Subcutaneous adipose tissue (tissue), 4 donors: ENCODE results near the gene TOGARAM2. TPM values are rescaled to one million over a fixed set of nuclear protein-coding genes. Genes with fewer than 3 reads are reported as not detected.

ENCODE experiments used
- total RNA-seq, 4 donors: library from RNA; depleted of rRNA; stranded (reverse); fragments of >200 nt; gene quantifications; one replicate each; pipeline ENCODE4 v1.1.0, GENCODE V29; 2016
- TF ChIP-seq, protein P1 (sequence below): fragments of 450-650 bp; IDR thresholded peaks from one replicate; pipeline ENCODE4 v1.5.1; 2016; ENCODE audit warnings: low read depth, mild to moderate bottlenecking, control low read depth, antibody characterized with exemption, moderate library complexity

Gene TOGARAM2
- total RNA-seq, 4 donors from 2014 or later, result 0.16 to 3.5 (median 2.0) TPM

DNA sequence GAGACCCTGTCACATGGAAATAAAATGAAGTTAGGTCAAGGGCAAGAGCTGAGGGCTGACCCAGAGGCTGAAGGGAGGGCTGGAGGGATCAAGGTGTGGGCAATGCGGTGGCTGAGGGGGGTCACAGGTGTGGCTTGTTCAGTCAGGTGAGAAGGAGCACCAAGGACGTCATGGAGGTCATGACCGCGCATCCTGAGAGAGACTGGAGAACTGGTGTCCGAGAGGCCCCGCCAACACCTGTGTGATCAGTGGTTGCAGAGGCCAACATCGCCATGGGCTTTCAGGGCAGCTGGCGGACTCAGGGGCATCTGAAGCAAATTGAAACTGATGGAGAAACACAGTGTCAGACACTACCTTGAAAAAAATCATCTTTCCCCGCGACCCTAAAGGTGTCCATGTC lies 13.0 kb downstream of the TOGARAM2 start:
- TF ChIP-seq, protein P1, sequence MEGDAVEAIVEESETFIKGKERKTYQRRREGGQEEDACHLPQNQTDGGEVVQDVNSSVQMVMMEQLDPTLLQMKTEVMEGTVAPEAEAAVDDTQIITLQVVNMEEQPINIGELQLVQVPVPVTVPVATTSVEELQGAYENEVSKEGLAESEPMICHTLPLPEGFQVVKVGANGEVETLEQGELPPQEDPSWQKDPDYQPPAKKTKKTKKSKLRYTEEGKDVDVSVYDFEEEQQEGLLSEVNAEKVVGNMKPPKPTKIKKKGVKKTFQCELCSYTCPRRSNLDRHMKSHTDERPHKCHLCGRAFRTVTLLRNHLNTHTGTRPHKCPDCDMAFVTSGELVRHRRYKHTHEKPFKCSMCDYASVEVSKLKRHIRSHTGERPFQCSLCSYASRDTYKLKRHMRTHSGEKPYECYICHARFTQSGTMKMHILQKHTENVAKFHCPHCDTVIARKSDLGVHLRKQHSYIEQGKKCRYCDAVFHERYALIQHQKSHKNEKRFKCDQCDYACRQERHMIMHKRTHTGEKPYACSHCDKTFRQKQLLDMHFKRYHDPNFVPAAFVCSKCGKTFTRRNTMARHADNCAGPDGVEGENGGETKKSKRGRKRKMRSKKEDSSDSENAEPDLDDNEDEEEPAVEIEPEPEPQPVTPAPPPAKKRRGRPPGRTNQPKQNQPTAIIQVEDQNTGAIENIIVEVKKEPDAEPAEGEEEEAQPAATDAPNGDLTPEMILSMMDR, result no peak

GRCh38 chr2:28994679-28995078 lies 13.6 kb downstream of the TOGARAM2 start:
- TF ChIP-seq, protein P1, result no peak

DNA sequence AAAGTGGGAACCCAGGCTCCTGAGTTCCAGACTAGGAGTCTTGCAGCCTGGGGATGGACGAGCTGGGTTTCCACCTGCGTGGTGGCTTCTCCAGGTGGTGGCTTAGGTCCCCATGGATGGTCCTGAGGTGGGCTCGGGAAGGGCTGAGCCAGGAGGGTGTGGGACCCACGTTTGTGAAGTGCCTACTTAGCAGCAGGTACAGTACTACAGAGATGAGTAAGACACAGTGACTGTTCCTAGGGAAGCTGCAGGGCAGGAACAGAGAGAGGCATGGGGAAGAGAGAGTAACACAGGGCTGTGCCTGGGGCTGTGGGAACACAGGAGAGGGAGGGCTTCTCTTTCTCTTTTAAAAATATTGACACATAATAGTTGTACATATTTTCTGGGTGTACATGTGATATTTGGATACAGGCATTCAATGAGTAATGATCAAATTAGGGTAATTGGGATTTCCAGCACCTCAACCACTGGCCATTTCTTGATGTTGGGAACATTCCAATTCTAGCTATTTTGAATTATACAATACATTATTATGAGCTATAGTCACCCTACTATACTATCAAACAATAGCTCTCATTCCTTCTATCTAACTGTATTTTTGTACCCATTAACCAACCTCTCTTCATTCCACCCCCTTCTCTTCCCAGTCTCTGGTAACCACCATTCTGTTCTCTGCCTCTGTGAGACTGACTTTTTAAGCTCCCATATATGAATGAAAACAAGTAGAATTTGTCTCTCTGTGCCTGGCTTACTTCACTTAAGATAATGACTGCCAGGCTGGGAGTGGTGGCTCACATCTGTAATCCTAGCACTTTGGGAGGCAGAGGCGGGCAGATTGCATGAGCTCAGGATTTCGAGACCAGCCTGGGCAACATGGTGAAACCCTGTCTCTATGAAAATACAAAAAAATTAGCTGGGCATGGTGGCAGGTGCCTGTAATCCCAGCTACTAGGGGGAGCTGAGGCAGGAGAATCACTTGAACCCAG lies 15.0 kb downstream of the TOGARAM2 start:
- TF ChIP-seq, protein P1, result no peak

DNA sequence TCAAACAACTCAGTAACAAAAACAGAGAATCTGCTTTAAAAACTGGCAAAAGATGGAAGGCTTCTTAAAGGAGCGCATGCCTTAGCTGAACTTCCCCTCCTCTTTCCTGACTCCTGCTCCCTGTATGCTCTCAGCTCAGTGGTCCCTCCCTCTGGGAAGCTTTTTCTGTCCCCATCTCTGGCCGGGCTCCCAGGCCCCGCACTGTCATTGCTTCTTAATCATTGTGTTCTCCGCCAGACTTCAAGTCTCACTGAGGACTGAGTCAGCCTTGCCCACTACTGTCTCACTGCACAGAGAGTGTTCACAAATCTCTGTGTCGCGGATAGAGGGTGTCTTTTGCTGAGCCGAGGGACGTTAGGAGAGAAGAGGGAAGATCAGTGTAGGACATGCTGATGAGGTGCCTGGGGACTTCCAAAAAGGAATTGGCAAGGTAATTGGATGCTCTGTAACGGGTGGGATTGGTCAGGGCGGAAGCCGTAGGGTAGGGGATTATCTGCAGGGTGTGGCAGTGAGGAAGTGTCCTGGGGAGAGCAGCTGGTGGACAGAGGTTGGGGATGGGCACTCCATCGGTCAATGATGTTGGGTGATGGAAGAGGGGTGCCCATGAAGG lies 16.2 kb downstream of the TOGARAM2 start:
- TF ChIP-seq, protein P1, result no peak

DNA sequence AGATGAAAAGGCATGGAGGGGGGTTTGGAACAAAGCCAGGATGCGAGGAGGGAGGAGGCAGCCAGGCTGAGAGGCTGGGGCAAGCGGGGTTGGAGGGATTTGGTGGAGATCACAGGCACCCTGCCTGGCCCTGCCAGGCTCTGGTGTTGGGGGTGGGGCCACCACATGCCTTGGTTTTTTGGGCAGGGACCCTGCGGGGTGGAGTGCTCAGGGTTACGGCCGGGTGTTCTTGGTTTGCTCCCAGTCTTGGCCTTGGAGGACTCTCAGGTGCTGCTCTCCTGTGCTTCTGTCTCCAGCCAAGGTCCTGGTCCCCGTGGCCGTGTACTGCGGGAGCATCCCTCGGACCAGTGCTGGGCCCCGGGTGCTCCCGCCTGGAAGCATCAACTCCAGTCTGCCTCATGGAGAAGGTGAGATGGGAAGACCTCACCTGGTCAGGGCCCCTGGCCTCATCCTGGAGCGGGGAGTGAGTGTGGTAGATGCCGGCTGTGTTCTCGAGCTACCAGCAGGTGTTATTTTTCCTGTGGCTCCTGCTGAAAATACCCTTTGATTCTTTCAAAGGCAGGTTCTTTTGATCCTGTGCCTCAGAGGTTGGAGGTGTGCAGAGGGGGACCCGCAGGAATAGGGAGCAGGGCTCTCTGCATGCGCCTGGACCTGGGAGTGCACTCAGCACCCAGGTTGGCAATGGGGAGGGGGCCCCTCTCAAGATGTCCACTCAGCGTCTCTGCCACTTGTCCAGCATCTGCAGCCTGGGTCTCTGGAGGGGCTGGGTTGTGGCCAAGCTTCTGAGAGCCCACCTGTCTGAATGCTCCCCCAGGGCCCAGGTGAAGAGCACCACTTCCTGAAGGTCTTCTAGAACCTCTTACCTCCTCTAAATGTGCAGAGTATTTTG lies 17.0 kb downstream of the TOGARAM2 start:
- TF ChIP-seq, protein P1, result no peak

- TF ChIP-seq, protein P1, result no peak
Measured at GRCh38 chr2:29000481-29000880, 19.4 kb downstream of the TOGARAM2 start.

- TF ChIP-seq, protein P1, result no peak
Measured at GRCh38 chr2:29000956-29001355, 19.9 kb downstream of the TOGARAM2 start.
